Astrocyte (in vitro differentiated cells and primary cell): ENCODE results near the gene DUSP28.

Source experiments
- EZH2 ChIP-seq: IDR thresholded peaks from 2 replicates; pipeline ENCODE4 v1.6.1; 2012; ENCODE audit warnings: mild to moderate bottlenecking, low read length, inconsistent platforms; ENCODE audit not compliant: insufficient read depth
- TF ChIP-seq, protein P1 (sequence below): IDR thresholded peaks from 2 replicates; pipeline ENCODE4 v1.5.1; 2011; ENCODE audit warnings: low read depth, mild to moderate bottlenecking, inconsistent platforms, low read length, moderate library complexity; ENCODE audit not compliant: insufficient read depth

GRCh38 chr2:240512109-240512485, 48.1 kb upstream of the DUSP28 start:
- TF ChIP-seq, protein P1, sequence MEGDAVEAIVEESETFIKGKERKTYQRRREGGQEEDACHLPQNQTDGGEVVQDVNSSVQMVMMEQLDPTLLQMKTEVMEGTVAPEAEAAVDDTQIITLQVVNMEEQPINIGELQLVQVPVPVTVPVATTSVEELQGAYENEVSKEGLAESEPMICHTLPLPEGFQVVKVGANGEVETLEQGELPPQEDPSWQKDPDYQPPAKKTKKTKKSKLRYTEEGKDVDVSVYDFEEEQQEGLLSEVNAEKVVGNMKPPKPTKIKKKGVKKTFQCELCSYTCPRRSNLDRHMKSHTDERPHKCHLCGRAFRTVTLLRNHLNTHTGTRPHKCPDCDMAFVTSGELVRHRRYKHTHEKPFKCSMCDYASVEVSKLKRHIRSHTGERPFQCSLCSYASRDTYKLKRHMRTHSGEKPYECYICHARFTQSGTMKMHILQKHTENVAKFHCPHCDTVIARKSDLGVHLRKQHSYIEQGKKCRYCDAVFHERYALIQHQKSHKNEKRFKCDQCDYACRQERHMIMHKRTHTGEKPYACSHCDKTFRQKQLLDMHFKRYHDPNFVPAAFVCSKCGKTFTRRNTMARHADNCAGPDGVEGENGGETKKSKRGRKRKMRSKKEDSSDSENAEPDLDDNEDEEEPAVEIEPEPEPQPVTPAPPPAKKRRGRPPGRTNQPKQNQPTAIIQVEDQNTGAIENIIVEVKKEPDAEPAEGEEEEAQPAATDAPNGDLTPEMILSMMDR = no peak
- no peak for TF ChIP-seq EZH2
